GM18508 (cell line): ENCODE results near the gene VPREB1.
"Not testable (repeated sequence)": the region's sequence is repeated elsewhere in the genome, so short reads cannot be mapped to it uniquely, and the experiment has no call there.

Experiments
- ATAC-seq: cut with Tn5 transposase; IDR thresholded peaks from one replicate; pipeline ENCODE4 v1.9.1; 2021; ENCODE audit warnings: moderate number of reproducible peaks; ENCODE audit not compliant: insufficient read depth, unreplicated experiment

VPREB1 gene

DNA sequence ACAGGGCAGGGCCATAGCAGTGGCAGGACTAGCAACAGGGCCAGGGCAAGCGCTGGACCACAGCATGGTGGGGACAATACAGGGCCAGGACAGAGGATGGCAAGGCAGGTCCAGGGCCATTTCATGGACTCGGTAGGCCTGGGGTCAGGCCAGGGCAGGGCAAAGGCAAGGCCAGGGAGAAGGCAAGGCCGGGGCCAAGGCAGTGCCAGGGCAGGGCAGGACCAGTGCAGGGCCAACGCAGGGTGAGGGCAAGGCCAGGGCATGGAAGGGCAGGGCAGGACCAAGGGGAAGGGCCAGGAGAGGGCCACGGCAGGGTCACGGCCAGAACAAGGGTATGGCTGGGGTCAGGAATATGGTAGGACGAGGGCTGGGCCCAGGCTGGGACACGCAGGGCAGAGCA, 45.1 kb downstream of the VPREB1 start:
- ATAC-seq, result not testable (repeated sequence)

DNA sequence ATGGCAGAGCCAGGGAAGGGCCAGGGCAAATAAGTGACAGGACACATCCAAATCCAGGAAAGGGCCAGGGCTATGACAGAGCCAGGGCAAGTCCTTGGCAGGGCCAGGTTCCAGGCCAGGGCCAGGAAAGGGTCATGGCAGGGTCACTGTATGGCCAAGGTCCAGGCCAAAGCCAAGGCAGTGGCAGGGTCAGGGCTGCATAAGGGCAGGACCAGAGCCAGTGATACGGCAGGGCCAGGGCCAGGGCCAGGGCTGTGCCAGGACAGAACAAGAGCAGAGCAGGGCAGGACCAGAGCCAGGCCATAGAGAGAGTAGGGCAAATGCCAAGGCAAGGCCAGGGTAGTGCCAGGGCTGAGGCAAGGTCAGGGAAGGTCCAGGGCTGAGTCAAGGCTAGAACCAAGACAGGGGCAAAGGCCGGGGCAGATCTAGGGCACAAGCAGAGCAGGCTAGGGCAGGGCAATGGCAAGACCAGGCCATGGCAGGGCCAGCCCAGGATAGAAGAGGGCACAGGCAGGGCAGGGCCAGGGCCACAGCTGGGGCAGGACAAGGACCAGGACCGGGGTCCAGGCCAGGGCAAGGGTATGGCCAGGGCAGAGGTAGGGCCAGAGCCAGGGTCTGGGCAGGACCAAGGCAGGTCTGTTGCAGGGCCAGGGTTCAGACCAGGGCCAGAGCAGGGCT, 46.7 kb downstream of the VPREB1 start:
- not testable (repeated sequence) for ATAC-seq

DNA sequence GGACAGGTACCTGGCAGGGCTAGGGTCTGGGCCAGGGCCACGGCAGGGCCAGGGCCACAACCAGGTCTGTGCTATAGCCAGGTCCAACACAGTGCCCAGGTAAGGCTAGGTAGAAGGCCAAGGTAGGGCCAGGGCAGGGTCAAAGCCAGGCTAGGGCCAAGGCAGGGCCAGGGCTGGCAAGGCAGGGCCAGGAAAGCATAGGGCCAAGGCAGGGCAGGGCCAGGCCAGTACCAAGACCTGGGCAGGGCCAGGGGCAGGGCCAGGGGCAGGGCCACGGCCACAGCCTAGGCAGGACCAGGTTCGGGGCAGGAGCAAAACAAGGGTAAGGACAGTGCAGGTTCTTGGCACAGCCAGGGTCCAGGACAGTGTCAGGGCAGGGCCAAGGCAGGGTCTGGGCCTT, 48.1 kb downstream of the VPREB1 start:
- ATAC-seq, result not testable (repeated sequence)

DNA sequence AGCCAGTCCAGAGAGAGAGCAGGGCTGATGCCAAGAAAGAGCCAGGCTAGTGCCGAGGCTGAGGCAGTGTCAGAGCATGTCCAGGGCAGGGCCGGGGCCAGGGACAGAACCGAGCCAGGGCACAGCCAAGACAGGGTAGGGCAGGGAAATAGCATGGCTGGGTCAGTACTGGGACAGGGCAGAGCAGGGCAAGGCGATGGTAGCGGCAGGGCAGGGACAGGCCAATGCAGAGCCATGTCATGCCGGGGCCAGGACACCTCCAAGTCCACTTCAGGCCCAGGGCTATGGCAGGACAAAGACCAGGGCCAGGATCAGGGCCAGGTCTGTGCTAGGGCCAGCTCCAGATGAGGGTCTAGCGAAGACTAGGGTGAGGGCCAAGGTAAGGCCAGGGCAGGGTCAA, 48.9 kb downstream of the VPREB1 start:
- not testable (repeated sequence) for ATAC-seq

DNA sequence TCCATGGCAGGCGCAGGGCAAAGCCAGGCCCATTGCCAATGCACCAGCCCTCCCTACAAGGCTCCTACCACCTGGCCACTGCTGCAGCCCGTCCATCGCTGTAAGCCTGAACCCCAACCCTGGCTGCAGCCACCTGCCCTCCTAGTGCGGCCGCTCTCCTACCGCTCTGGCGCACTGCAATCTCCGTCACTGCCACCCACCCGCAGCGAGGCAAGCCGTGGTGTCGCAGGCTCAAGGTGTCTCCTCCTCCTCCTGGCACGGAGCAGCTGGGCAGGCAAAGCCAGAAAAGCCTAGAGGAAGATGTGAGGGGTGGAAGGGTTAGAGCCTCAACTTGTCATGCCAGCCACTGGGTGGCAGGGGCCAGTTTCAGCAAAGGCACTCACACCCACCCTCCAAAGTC, 50.1 kb downstream of the VPREB1 start:
- not testable (repeated sequence) for ATAC-seq
